ENCODE results near the gene ARHGEF28.

GRCh38 chr5:73706963-73707362, 81.0 kb downstream of the ARHGEF28 start:
- TF ChIP-seq CTCF (IDR thresholded peaks at IDR 0.05) (no peak), EP300 (IDR thresholded peaks at IDR 0.05) (no peak), POLR2A (IDR thresholded peaks at IDR 0.05) (no peak), POLR2AphosphoS5 (IDR thresholded peaks at IDR 0.05) (no peak)
